NCI-H524 treated with DMSO at 0.1 percent for 48 hours (cell line): ENCODE results near the gene STAG1.
"Not testable (repeated sequence)": the region's sequence is repeated elsewhere in the genome, so short reads cannot be mapped to it uniquely, and the experiment has no call there.

Source experiments
- DNase-seq: peaks from one replicate; lab custom pipeline; 2025; lab: John Stamatoyannopoulos, UW

STAG1 gene

GRCh38 chr3:136745916-136746315, 6.3 kb downstream of the STAG1 start:
- no peak for DNase-seq

- DNase-seq = no peak
Observed at GRCh38 chr3:136741063-136741462, 11.1 kb downstream of the STAG1 start.

- DNase-seq = no peak
Observed at GRCh38 chr3:136740351-136740958, 11.7 kb downstream of the STAG1 start.

- not testable (repeated sequence) for DNase-seq
Observed at GRCh38 chr3:136736950-136737349, 15.2 kb downstream of the STAG1 start.

- no peak for DNase-seq
Observed at GRCh38 chr3:136735103-136735502, 17.1 kb downstream of the STAG1 start.

GRCh38 chr3:136734382-136735070, 17.7 kb downstream of the STAG1 start:
- DNase-seq = no peak

GRCh38 chr3:136733317-136733833, 18.8 kb downstream of the STAG1 start:
- DNase-seq = no peak

GRCh38 chr3:136731274-136731884, 20.8 kb downstream of the STAG1 start:
- DNase-seq = no peak

- no peak for DNase-seq
Observed at GRCh38 chr3:136730595-136731273, 21.4 kb downstream of the STAG1 start.

- no peak for DNase-seq
Observed at GRCh38 chr3:136728918-136729317, 23.3 kb downstream of the STAG1 start.

- DNase-seq = no peak
Observed at GRCh38 chr3:136728473-136728872, 23.7 kb downstream of the STAG1 start.

- DNase-seq = no peak
Observed at GRCh38 chr3:136725468-136725867, 26.7 kb downstream of the STAG1 start.

- DNase-seq = not testable (repeated sequence)
Observed at GRCh38 chr3:136722916-136723315, 29.3 kb downstream of the STAG1 start.

GRCh38 chr3:136722399-136722798, 29.8 kb downstream of the STAG1 start:
- not testable (repeated sequence) for DNase-seq

- no peak for DNase-seq
Observed at GRCh38 chr3:136720091-136720490, 32.1 kb downstream of the STAG1 start.

- DNase-seq = no peak
Observed at GRCh38 chr3:136716629-136717028, 35.5 kb downstream of the STAG1 start.

- no peak for DNase-seq
Observed at GRCh38 chr3:136714020-136714419, 38.2 kb downstream of the STAG1 start.

GRCh38 chr3:136712941-136713340, 39.2 kb downstream of the STAG1 start:
- no peak for DNase-seq

- DNase-seq = not testable (repeated sequence)
Observed at GRCh38 chr3:136711888-136712287, 40.3 kb downstream of the STAG1 start.

GRCh38 chr3:136711277-136711676, 40.9 kb downstream of the STAG1 start:
- DNase-seq = no peak

GRCh38 chr3:136709775-136710174, 42.4 kb downstream of the STAG1 start:
- not testable (repeated sequence) for DNase-seq

- no peak for DNase-seq
Observed at GRCh38 chr3:136708333-136708985, 43.7 kb downstream of the STAG1 start.
